Bronchial epithelial cell (primary cell): ENCODE data around the gene NLRC5. TPM values are rescaled to one million over a fixed set of nuclear protein-coding genes. Genes with fewer than 3 reads are reported as not detected.
A peak's percentile ranks its signal among the peaks of the same experiment; 100 is the strongest.

ENCODE experiments used
- DNase-seq: peaks from one replicate; pipeline ENCODE4 v3.0.0-alpha.2; 2010; ENCODE audit warnings: low read depth
- FAIRE-seq: peaks from 2 replicates; lab custom pipeline; 2011; peaks lifted over from hg19 to GRCh38; lab: Jason Lieb, UNC
- H3K27me3 ChIP-seq: 2 replicates; pipeline ENCODE4 v1.5.1; 2011; ENCODE audit warnings: low read length; ENCODE audit not compliant: control insufficient read depth, insufficient read depth
- H3K36me3 ChIP-seq: 2 replicates; pipeline ENCODE4 v1.5.1; 2011; ENCODE audit warnings: low read length; ENCODE audit not compliant: control insufficient read depth, insufficient read depth
- H3K4me3 ChIP-seq: 2 replicates; pipeline ENCODE4 v1.5.1; 2011; ENCODE audit warnings: mild to moderate bottlenecking, low read depth, low read length, control low read depth
- total RNA-seq: library from RNA; depleted of rRNA; stranded (reverse); fragments of >200 nt; gene quantifications from 2 replicates; pipeline ENCODE4 v1.2.1, GENCODE V29; 2014
- TF ChIP-seq, protein P1 (sequence below): IDR thresholded peaks from 2 replicates; pipeline ENCODE4 v1.5.1; 2011; ENCODE audit warnings: mild to moderate bottlenecking, moderate library complexity, low read length, control low read depth, inconsistent platforms; ENCODE audit not compliant: insufficient read depth, severe bottlenecking

NLRC5 gene
- total RNA-seq, 1 donor from 2014 or later: 2.1 TPM

DNA sequence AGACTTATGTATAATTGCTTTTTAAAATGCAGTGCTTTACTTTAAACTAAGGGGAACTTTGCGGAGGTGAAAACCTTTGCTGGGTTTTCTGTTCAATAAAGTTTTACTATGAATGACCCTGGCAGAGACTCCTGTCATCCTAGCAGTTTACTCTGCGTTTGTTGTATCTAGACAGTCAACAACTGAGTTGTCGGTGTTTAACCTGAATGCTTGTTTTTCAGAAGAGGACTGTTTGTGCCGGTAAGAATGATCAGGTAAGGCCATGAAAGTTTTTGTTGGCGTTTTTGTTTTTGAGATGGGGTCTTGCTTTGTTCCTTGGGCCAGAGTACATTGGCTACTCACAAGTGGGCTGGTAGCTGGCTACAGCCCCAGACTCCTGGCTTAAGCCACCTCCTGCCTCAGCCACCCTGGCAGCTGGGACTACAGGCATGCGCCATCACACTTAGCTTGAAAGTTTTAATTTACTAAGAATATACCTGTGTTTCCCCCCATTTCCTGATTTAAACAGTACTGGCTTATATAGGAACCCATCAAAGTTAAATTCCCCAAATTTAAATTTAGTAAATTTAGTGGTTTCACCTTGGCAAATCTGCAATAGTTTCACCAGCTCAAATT, 45.5 kb upstream of the NLRC5 start:
- TF ChIP-seq, protein P1, sequence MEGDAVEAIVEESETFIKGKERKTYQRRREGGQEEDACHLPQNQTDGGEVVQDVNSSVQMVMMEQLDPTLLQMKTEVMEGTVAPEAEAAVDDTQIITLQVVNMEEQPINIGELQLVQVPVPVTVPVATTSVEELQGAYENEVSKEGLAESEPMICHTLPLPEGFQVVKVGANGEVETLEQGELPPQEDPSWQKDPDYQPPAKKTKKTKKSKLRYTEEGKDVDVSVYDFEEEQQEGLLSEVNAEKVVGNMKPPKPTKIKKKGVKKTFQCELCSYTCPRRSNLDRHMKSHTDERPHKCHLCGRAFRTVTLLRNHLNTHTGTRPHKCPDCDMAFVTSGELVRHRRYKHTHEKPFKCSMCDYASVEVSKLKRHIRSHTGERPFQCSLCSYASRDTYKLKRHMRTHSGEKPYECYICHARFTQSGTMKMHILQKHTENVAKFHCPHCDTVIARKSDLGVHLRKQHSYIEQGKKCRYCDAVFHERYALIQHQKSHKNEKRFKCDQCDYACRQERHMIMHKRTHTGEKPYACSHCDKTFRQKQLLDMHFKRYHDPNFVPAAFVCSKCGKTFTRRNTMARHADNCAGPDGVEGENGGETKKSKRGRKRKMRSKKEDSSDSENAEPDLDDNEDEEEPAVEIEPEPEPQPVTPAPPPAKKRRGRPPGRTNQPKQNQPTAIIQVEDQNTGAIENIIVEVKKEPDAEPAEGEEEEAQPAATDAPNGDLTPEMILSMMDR: no peak
- peaks cover 26% of the 10 kb centered on the region for H3K36me3 ChIP-seq
- FAIRE-seq: no peak

DNA sequence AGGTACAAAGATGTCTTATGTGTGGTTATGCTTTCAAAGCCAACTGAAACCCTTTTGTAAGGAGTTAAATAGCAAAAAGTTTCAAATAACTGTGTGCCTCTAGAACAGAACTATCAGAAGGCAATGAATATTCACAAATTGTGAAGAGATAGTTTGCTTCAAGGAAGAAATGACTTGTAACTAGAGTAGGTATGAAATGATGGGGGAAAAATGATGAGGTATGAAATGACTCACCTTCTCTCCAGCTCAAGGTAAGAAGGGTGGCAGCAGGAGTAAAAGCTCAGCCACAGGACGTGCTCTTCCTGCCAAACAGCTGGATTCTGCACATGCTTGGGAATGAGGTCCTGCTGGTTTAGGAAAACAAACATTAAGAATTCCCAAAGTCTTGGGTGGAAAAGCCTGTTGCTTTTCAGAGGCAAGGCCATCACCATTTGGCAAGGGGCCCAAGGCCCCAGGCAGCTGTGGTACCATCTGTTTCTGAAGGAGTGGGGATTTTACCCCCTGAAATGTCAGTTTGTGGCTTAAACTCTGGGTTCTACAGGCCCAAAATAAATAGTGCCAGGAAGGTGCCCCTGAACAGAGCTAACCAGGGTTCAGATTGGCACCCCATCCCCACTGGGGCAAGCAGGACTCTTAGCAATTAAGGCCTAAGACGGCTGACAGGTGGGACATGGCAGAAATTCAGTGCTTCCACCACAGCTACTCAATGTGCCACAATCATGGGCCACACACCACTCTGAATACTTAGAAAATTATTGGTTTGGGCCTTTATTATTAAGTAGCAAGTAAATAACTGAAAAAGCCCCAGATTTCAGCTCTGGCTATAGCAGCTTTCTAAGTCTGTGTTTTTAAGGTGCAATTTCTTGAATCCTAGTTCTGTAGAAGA, 44.2 kb upstream of the NLRC5 start:
- peak; percentile 84 for DNase-seq
- no peak for FAIRE-seq
- Histone ChIP-seq H3K36me3 (peaks cover 20% of the 10 kb centered on the region), H3K4me3 (no peak overlapping the region), H3K27me3 (no peaks in the 10 kb centered on the region)
- TF ChIP-seq, protein P1: no peak

More for the DNA sequence above, 45.5 kb upstream of the NLRC5 start:
- Histone ChIP-seq H3K4me3 (no peak overlapping the region), H3K27me3 (no peaks in the 10 kb centered on the region)
- DNase-seq: no peak

DNA sequence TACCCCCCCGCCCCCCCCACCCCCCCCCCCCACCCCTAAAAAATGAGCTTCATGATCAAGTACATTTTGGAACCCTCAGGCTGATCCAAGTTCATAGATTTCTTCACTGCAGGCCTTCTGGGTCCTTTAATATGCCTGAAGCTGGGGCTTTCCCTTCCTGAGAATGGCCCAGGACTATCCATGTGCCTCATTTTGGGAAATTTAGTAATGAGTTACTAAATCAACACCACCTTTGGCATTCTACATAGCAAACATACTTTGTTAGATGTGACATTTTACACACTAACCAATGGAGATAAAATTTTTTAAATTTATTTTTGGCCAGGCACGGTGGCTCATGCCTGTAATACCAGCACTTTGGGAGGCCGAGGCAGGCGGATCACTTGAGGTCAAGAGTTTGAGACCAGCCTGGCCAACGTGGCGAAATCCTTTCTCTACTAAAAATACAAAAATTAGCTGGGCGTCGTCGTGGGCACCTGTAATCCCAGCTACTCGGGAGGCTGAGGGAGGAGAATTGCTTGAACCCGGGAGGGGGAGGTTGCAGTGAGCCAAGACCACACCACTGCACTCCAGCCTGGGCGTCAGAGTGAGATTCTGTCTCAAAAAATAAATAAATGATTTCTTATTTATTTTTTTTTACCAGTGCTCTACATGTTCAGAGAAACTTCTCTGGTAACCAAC, 43.4 kb upstream of the NLRC5 start:
- TF ChIP-seq, protein P1: no peak
- Histone ChIP-seq H3K27me3 (no peaks in the 10 kb centered on the region), H3K4me3 (no peak overlapping the region), H3K36me3 (peaks cover 17% of the 10 kb centered on the region)
- FAIRE-seq: no peak
- no peak for DNase-seq

DNA sequence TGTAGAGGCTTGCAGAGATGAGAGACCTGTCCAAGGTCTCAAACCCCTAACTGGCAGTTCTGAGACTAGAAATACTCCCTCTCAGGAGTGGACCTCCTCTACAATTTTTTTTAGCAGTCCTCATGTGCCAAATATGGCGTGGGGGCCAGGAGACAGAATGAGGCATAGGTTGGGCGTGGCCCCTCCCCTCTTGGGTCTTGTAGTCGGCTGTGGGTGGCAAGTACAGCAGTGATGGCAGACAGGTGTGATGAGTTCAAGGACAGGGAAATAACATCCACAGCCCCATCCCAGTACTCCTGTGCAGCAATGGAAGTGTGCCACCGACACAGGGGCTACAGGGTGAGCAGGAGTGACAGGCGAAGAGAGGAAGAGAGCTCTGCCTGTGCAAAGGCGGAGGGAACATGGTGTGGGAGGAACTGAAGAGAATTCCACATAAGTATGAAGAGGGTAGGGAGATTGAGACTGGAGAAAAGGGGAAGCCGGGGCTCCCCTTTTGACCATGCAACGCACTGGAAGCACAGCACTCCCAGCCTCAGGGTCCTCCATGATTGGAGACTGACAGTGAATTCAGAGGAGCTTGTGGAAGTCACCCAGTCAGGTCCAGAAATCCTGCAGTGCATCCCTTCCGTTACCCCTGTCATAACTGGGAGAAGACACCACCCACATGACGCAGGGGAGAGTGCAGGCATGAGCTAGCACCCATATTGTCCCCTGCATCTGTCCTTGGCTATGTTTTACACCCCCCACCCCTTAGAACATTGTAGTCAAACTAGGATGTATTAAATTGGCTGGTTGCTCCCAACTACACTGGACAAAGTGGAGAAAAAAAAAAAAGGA, 42.4 kb upstream of the NLRC5 start:
- Histone ChIP-seq H3K27me3 (no peaks in the 10 kb centered on the region), H3K4me3 (no peak overlapping the region), H3K36me3 (peaks cover 10% of the 10 kb centered on the region)
- TF ChIP-seq, protein P1: no peak
- FAIRE-seq (peak; percentile 18), DNase-seq (no peak)

DNA sequence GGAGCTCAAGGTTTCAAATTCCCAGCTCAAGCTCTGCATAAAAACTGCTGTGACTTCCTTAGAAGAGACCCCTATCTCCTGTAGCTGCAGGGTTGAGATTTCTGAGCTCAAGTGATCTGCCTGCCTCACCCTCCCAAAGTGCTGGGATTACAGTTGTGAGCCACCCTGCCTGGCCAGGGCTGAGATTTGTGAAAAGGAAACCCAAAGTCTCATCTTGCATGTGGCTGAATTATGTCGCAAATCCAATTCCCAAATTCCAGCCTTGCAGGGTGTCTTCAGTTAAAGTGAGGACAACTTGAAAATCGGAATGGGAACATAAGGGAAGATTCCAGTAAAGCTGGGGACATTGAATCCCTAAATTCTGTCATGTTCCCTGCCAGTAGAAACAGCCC, 41.8 kb upstream of the NLRC5 start:
- Histone ChIP-seq H3K36me3 (peaks cover 8% of the 10 kb centered on the region), H3K4me3 (no peak overlapping the region), H3K27me3 (no peaks in the 10 kb centered on the region)
- FAIRE-seq: no peak
- no peak for DNase-seq
- TF ChIP-seq, protein P1: no peak
